HepG2 (cell line): ENCODE data around the gene USP34. TPM values are rescaled to one million over a fixed set of nuclear protein-coding genes. Genes with fewer than 3 reads are reported as not detected.

Experiments used
- ASH2L ChIP-seq: fragments of 300-600, 200-600 bp; sonication (generic); IDR thresholded peaks from 2 replicates; pipeline ENCODE4 v1.7.0; 2017; ENCODE audit warnings: low read depth, mild to moderate bottlenecking, moderate library complexity, mixed read lengths, low read length; ENCODE audit not compliant: insufficient read length
- BCLAF1 ChIP-seq: fragments of 450-650 bp; IDR thresholded peaks from 2 replicates; pipeline ENCODE4 v1.6.1; 2017; ENCODE audit warnings: mild to moderate bottlenecking
- DPF2 ChIP-seq: sonication (generic); formaldehyde crosslinking; IDR thresholded peaks from 2 replicates; pipeline ENCODE4 v1.4.0; 2020; ENCODE audit warnings: mild to moderate bottlenecking, low read depth, missing genetic modification reagents, borderline replicate concordance
- ETV5 ChIP-seq: IDR thresholded peaks from 2 replicates; pipeline ENCODE4 v1.6.1; 2018; ENCODE audit warnings: missing biosample characterization, missing genetic modification reagents, inconsistent platforms, borderline replicate concordance
- FOXP4 ChIP-seq: sonication (generic); formaldehyde crosslinking; IDR thresholded peaks from 2 replicates; pipeline ENCODE4 v1.4.0; 2020; ENCODE audit warnings: missing genetic modification reagents
- KMT2A ChIP-seq: sonication (generic); formaldehyde crosslinking; IDR thresholded peaks from 2 replicates; pipeline ENCODE4 v1.4.0; 2020; ENCODE audit warnings: missing genetic modification reagents
- MAF1 ChIP-seq: sonication (generic); formaldehyde crosslinking; IDR thresholded peaks from 2 replicates; pipeline ENCODE4 v1.5.0; 2020; ENCODE audit warnings: missing genetic modification reagents, borderline replicate concordance
- MEIS2 ChIP-seq: sonication (generic); formaldehyde crosslinking; IDR thresholded peaks from 2 replicates; pipeline ENCODE4 v1.9.0; 2021; ENCODE audit warnings: mild to moderate bottlenecking, missing genetic modification reagents
- MXI1 ChIP-seq: IDR thresholded peaks from 3 replicates; pipeline ENCODE4 v1.6.1; 2012; ENCODE audit warnings: low read depth, low read length, inconsistent platforms, borderline replicate concordance
- POGK ChIP-seq: sonication (generic); formaldehyde crosslinking; conservative IDR thresholded peaks from 2 replicates; pipeline ENCODE4 v1.8.0; 2022; ENCODE audit warnings: mild to moderate bottlenecking, moderate library complexity, missing genetic modification reagents
- PRPF4 ChIP-seq: fragments of 200-400 bp; formaldehyde crosslinking; IDR thresholded peaks from 2 replicates; pipeline ENCODE4 v1.6.1; 2016; ENCODE audit warnings: low read length, low read depth; ENCODE audit not compliant: poor library complexity, severe bottlenecking
- RORA ChIP-seq: sonication (generic); formaldehyde crosslinking; IDR thresholded peaks from 2 replicates; pipeline ENCODE4 v1.5.0; 2020; ENCODE audit warnings: mild to moderate bottlenecking, missing genetic modification reagents, moderate library complexity
- SALL2 ChIP-seq: sonication (generic); formaldehyde crosslinking; IDR thresholded peaks from 2 replicates; pipeline ENCODE4 v1.8.1; 2023; ENCODE audit warnings: mild to moderate bottlenecking, missing genetic modification reagents, inconsistent platforms
- SAP130 ChIP-seq: IDR thresholded peaks from 2 replicates; pipeline ENCODE4 v1.6.1; 2016; ENCODE audit warnings: low read depth
- SRSF9 ChIP-seq: fragments of 200-400 bp; formaldehyde crosslinking; IDR thresholded peaks from 2 replicates; pipeline ENCODE4 v1.6.1; 2018; ENCODE audit warnings: borderline replicate concordance, mild to moderate bottlenecking, low read depth, low read length; ENCODE audit not compliant: insufficient read depth, poor library complexity, severe bottlenecking
- TBX2 ChIP-seq: sonication (generic); formaldehyde crosslinking; IDR thresholded peaks from 2 replicates; pipeline ENCODE4 v1.5.0; 2020; ENCODE audit warnings: missing genetic modification reagents, mild to moderate bottlenecking, borderline replicate concordance
- TCF7L2 ChIP-seq: IDR thresholded peaks from 2 replicates; pipeline ENCODE4 v1.6.1; 2011; ENCODE audit warnings: mild to moderate bottlenecking, low read depth, low read length, moderate library complexity
- ZNF121 ChIP-seq: sonication (generic); formaldehyde crosslinking; IDR thresholded peaks from 2 replicates; pipeline ENCODE4 v1.5.0; 2020; ENCODE audit warnings: mild to moderate bottlenecking, missing genetic modification reagents
- ZNF331 ChIP-seq: sonication (generic); formaldehyde crosslinking; IDR thresholded peaks from 2 replicates; pipeline ENCODE4 v1.4.0; 2020; ENCODE audit warnings: missing genetic modification reagents
- ZNF33B ChIP-seq: sonication (generic); formaldehyde crosslinking; IDR thresholded peaks from 2 replicates; pipeline ENCODE4 v1.5.1; 2020; ENCODE audit warnings: mild to moderate bottlenecking, missing genetic modification reagents
- ZNF660 ChIP-seq: sonication (generic); formaldehyde crosslinking; IDR thresholded peaks from 2 replicates; pipeline ENCODE4 v1.5.1; 2020; ENCODE audit warnings: mild to moderate bottlenecking, low read depth, missing genetic modification reagents, borderline replicate concordance
- ZZZ3 ChIP-seq: sonication (generic); formaldehyde crosslinking; IDR thresholded peaks from 2 replicates; pipeline ENCODE4 v1.4.0; 2020; ENCODE audit warnings: missing genetic modification reagents, mild to moderate bottlenecking, borderline replicate concordance
- polyA plus RNA-seq, 8 experiments: library from polyadenylated mRNA; depleted of rRNA in 3 of 8; stranded (reverse) in 7 of 8; unstranded in 1 of 8; fragments of >200 nt; fragmentation: Illumina TruSeq in 4 of 8; extraction: Trizol in 4 of 8; gene quantifications; 2 replicates each; pipeline versions ENCODE4 v1.2.1 to v1.2.3, GENCODE V29; 2011 to 2016; ENCODE audit warnings: low read depth in 4 of 8, missing spikeins in 1 of 8, mixed read lengths in 1 of 8; ENCODE audit not compliant: insufficient read depth in 1 of 8
- total RNA-seq, 5 experiments: library from RNA; depleted of rRNA; stranded (reverse); fragments of >200 nt; fragmentation: Illumina TruSeq; extraction: Trizol; gene quantifications; 2 replicates each; pipeline ENCODE4 v1.2.3, GENCODE V29; 2016; ENCODE audit warnings: low read depth in 1 of 5

Gene USP34
- total and polyA plus RNA-seq, 2 of the 13 experiments (the other 11 are each of a cell fraction or from before 2014, with no cell fraction given) = 99.2 to 100 TPM

- TF ChIP-seq TBX2 (CRISPR knock-in tag) (peak; percentile 74; the same call in 1 of the 2 replicates), BCLAF1 (no peak), MEIS2 (CRISPR knock-in tag) (no peak; the same call in 1 of the 2 replicates), SAP130 (peak; percentile 90), ZNF660 (CRISPR knock-in tag) (no peak), POGK (CRISPR knock-in tag) (peak; percentile 50), FOXP4 (no peak), MXI1 (peak; percentile 79; the same call in 1 of the 3 replicates), DPF2 (0 out of 2 replicates have a peak, but pooled peaks have one; percentile 8), SALL2 (CRISPR knock-in tag) (peak; percentile 33), ASH2L (peak; percentile 89), ZNF331 (CRISPR knock-in tag) (peak; percentile 80), MAF1 (CRISPR knock-in tag) (0 out of 2 replicates have a peak, but pooled peaks have one; percentile 51), RORA (CRISPR knock-in tag) (no peak), TCF7L2 (no peak), ETV5 (peak; percentile 95), ZNF121 (no peak), SRSF9 (no peak), ZNF33B (CRISPR knock-in tag) (0 out of 2 replicates have a peak, but pooled peaks have one; percentile 37), KMT2A (peak; percentile 81; the same call in 1 of the 2 replicates), PRPF4 (no peak), ZZZ3 (CRISPR knock-in tag) (no peak)
These were observed at the start of gene USP34 (continued) for GRCh38 chr2:61470965-61471904.
